ENCODE results near the gene CHCHD10.
A peak's percentile ranks its signal among the peaks of the same experiment; 100 is the strongest.
"Not testable (repeated sequence)": the region's sequence is repeated elsewhere in the genome, so short reads cannot be mapped to it uniquely, and the experiment has no call there.

Gene CHCHD10

GRCh38 chr22:23744001-23744400 is 23.8 kb downstream of the CHCHD10 start:
- no peak for DNase-seq

- DNase-seq = no peak
Measured at GRCh38 chr22:23743303-23743705, 24.5 kb downstream of the CHCHD10 start.

- DNase-seq = no peak
Measured at GRCh38 chr22:23742505-23743264, 25.1 kb downstream of the CHCHD10 start.

DNA sequence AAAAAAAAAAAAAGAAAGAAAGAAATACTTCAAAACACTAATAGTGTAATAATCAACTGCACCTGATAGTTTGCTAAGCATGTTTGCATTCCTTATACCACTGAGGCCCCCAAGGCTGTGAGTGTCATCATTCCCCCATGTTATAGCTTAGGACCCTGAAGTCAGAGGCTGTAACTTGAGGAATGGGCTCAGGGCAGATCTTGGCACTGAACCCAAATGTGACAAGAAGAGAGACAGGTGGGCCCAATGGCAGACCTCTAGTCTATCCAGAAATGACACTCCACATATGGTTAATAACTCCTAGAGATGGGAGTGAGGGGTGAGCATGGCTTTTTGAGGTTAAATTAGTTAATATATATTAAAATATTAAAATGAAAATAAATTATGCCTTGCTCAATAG is 30.1 kb downstream of the CHCHD10 start:
- DNase-seq = no peak

DNA sequence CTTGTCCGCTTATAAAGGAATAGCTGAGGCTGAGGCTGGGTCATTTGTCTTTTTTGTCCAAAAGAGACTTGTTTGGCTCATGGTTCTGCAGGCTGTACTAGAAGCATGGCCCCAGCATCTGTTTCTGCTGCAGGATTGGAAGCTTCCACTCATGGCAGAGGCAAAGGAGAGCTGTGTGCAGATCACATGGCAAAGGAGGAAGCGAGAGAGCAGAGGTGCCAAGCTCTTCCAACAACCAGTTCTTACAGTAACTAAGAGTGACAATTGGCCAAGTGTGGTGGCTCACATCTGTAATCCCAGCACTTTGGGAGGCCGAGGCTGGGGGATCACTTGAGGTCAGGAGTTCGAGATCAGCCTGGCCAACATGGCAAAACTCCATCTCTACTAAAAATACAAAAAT is 39.7 kb downstream of the CHCHD10 start:
- not testable (repeated sequence) for DNase-seq

DNA sequence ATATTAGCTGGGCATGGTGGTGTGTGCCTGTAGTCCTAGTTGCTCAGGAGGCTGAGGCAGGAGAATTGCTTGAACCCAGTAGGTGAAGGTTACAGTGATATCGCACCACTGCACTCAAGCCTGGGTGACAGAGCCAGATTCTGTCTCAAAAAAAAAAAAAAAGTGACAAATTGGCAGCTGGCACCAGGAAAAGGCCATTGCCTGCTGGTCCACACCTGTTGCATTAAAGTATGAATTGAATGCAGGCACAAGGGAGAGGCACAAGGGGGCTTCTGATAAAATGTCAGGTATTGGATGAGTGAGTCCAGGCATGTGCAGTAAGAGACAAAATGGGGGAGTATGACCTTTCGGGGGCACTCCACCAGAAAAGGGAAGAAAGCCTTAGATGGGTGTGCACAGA is 45.0 kb downstream of the CHCHD10 start:
- no peak for DNase-seq

DNA sequence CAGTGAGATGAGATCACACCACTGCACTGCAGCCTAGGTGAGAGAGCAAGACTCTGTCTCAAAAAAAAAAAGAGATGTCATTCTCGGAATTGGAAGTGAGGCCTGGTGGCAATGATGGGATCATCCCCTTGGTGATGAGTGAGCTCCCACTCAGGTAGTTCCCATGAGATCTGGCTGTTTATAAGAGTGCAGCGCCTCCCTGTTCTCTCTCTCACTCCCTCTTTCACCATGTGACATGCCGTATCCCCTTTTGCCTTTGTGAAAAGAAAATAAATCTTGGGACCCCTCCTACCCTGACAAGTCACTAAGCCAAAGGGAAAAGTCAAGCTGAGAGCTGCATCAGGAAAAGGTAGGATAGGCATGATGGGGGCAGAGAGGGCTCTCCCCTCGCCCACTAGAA is 45.6 kb downstream of the CHCHD10 start:
- DNase-seq = no peak

DNA sequence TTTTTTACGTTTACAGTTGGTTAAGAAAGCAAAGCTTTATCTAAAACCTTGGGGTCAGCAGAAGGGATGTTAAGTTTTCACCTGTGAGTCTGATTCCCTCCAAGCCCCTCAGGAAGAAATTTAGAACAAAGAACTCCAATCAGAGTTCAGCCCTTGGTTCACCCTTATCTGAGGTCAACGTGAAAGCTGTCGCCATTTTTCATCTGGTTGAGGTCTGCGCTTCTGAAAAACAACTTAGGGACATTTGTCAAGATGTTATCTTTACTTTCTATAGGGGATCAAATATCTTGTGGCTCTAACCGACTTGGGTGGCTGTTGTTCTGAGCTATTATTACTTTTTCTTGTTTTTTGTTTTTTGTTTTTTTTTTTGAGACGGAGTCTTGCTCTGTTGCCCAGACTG is 46.9 kb downstream of the CHCHD10 start:
- DNase-seq = no peak

DNA sequence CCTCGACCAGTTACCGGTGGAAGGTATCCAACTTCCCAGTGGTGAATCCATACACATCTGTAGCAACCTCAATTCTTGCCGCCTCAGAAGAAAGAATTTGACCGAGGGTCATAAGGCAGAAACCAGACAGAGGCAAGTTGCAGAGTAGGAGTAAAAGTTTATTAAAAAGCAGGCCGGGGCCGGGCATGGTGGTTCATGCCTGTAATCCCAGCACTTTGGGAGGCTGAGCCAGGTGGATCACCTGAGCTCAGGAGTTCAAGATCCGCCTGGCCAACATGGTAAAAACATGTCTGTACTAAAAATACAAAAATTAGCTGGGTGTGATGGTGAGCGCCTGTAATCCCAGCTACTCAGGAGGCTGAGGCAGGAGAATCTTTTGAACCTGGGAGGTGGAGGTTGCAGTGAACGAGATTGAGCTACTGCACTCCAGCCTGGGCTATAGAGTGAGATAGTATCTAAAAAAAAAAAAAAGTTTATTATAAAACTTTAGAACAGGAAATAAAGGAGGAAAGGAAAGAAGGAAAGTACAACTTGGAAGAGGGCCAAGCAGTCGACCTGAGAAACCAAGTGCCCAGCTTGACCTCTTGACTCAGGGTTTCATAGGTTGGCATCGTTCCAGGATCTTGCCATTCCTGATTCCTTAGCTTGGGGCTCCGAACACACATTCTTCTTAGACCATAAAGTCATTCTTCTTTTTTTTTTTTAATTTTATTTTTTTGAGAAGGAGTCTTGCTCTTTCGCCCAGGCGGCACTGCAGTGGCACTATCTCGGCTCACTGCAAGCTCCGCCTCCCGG is 49.2 kb downstream of the CHCHD10 start:
- no peak for DNase-seq

- peak; percentile 94 for DNase-seq
Measured at GRCh38 chr22:23716811-23717801, 50.7 kb downstream of the CHCHD10 start.

Measured in NCI-H345 (cell line).